AG04449 (cell line): ENCODE data around the gene HS6ST2.

Experiments used
- CTCF ChIA-PET: fragments of 350-600 bp; formaldehyde crosslinking; extraction: SDS; loops from one replicate; lab custom pipeline; 2021; ENCODE audit warnings: antibody characterized with exemption; lab: Yijun Ruan, JAX
- POLR2A ChIA-PET: fragments of 400-600, 350-600 bp; formaldehyde crosslinking; extraction: SDS; loops from one replicate; lab custom pipeline; 2020; ENCODE audit warnings: antibody characterized with exemption, inconsistent platforms; lab: Yijun Ruan, JAX
- DNase-seq: peaks from one replicate; pipeline ENCODE4 v3.0.0-alpha.2; 2010; ENCODE audit warnings: low read depth, low spot score
- H3K4me3 ChIP-seq: 2 replicates; pipeline ENCODE4 v1.5.1; 2011; ENCODE audit warnings: low read depth, mild to moderate bottlenecking, control low read depth, low read length
- TF ChIP-seq, protein P1 (sequence below): IDR thresholded peaks from one replicate; pipeline ENCODE4 v1.5.1; 2011; ENCODE audit warnings: mild to moderate bottlenecking, moderate library complexity, low read length, control low read depth, inconsistent platforms; ENCODE audit not compliant: insufficient read depth; ENCODE audit errors: missing control alignments

HS6ST2 gene

DNA sequence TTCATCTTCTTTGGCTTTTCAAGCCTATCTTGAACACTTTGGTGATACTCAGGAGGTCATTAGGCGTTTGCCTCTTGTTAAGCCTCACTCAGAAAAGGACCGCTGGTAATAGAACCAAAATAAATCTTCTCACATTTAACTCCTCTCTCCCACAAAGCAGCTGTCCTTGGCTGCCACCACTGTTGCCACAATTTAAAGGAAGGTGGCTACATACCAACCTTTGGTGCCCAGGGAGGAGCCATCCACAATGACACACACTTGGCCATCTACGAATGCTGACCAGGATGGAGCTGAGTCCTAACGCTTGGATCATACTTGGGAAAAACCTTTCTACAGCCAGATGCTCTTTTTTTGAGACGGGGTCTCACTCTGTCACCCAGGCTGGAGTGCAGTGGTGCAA, 210.2 kb downstream of the HS6ST2 start:
- ChIA-PET POLR2A (no interaction called here), CTCF (no interaction called here)
- no peak overlapping the region for H3K4me3 ChIP-seq
- TF ChIP-seq, protein P1, sequence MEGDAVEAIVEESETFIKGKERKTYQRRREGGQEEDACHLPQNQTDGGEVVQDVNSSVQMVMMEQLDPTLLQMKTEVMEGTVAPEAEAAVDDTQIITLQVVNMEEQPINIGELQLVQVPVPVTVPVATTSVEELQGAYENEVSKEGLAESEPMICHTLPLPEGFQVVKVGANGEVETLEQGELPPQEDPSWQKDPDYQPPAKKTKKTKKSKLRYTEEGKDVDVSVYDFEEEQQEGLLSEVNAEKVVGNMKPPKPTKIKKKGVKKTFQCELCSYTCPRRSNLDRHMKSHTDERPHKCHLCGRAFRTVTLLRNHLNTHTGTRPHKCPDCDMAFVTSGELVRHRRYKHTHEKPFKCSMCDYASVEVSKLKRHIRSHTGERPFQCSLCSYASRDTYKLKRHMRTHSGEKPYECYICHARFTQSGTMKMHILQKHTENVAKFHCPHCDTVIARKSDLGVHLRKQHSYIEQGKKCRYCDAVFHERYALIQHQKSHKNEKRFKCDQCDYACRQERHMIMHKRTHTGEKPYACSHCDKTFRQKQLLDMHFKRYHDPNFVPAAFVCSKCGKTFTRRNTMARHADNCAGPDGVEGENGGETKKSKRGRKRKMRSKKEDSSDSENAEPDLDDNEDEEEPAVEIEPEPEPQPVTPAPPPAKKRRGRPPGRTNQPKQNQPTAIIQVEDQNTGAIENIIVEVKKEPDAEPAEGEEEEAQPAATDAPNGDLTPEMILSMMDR = no peak
- no peak for DNase-seq

DNA sequence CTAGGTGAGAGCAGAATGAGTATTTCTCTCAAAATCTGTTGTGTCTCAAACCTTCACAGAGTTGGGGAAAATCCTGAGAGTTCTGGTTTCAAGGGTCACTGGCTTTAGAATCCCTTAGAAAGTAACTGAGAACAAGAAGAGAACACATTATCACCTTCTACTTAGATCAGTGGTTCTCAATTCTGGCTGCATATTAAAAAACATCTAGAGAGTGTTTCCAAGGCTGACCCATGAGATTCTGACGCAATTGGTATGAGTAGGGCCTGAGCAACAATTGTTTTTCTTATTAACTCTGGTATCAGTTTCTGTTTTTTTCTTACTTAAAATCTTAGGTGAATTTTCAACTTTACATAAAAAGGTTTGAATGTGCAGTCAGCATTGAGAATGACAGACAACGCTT, 212.8 kb downstream of the HS6ST2 start:
- ChIA-PET POLR2A (no interaction called here), CTCF (no interaction called here)
- DNase-seq = no peak
- H3K4me3 ChIP-seq = no peak overlapping the region
- TF ChIP-seq, protein P1 = no peak

DNA sequence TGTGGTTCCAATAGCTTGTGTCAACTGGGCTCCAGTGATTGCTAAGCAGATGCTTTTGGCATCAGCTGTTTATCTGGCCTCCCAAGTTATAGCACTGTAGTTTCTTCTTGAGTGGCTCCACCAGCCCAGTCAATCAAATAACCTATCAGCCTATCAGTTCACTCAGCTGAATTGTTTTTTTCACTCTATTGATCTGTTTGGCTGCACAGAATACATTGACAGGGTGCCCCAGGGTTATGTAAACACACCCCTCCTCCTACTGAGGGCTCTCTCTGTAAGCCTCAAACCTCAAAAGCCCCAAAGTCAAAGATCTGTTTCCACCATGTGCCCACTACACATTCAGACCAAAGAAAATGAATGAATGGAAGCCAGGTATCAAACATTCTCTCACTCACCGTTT, 214.0 kb downstream of the HS6ST2 start:
- CTCF ChIA-PET = no interaction called here
- no peak for DNase-seq
- TF ChIP-seq, protein P1 = no peak
- no peak overlapping the region for H3K4me3 ChIP-seq
- POLR2A ChIA-PET = no interaction called here

DNA sequence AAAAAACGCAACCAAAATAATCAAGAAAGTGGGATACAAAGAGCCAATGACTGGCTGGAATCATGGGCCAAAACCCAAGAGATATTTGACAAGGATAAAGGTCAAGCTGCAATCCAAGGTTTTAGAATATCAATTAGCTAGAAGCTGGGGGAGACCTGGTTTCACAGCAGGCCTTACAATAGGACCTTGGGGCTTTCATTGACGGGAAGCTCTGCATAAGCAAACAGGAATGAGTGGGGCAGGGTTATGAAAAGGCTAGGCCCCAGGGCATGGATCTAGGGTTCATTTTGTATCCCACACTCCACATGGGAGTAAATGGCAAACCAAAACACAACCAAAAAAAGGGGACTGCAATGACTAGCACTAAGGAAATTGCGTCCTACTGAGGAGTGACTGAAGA, 215.3 kb downstream of the HS6ST2 start:
- no peak overlapping the region for H3K4me3 ChIP-seq
- POLR2A ChIA-PET = no interaction called here
- TF ChIP-seq, protein P1 = no peak
- no peak for DNase-seq
- CTCF ChIA-PET = no interaction called here

DNA sequence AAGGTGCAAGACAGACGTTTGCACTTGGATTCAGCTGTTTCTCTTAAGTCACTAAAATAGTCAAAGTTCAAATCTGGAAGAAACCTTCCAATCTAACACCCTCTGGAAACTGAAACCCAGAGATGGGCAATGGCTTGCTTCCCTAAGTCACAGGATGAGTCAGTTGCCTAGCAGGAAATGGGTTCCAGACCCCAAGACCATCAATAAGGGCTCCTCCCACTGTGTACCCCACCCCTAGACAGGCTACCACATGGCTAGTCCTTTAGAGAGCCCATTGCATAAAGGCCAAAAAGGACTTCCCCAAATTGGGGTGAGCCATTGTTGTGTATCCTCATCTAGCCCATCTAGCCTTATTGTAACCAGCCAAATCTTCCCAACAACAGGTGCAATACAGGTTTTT, 216.2 kb downstream of the HS6ST2 start:
- TF ChIP-seq, protein P1 = no peak
- H3K4me3 ChIP-seq = no peak overlapping the region
- POLR2A ChIA-PET = no interaction called here
- no peak for DNase-seq
- CTCF ChIA-PET = no interaction called here

DNA sequence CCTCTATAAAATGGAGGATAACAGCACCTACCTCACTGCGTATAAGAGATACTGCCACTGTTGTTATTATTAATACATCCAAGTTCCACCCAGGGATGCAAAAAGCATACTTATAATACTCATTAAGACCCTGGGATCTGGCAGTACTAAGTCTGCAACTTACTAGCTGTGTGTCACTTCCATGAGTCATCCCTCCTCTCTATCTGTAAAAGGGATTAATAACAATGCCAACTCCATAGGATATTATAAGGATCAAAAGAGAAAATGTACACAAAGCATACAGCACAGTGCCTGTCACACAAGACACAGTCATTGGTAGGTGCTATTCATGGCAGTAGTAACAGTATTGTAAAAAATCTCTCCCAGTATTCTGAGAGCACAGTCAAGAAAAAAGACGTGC, 216.7 kb downstream of the HS6ST2 start:
- no peak overlapping the region for H3K4me3 ChIP-seq
- CTCF ChIA-PET = no interaction called here
- TF ChIP-seq, protein P1 = no peak
- POLR2A ChIA-PET = no interaction called here
- no peak for DNase-seq
